ENCODE results near the gene CARS1. TPM values are rescaled to one million over a fixed set of nuclear protein-coding genes. Genes with fewer than 3 reads are reported as not detected.

The CARS1 gene
- total RNA-seq, 4 donors from 2014 or later = 38.1 to 66.5 (median 40.9) TPM

DNA sequence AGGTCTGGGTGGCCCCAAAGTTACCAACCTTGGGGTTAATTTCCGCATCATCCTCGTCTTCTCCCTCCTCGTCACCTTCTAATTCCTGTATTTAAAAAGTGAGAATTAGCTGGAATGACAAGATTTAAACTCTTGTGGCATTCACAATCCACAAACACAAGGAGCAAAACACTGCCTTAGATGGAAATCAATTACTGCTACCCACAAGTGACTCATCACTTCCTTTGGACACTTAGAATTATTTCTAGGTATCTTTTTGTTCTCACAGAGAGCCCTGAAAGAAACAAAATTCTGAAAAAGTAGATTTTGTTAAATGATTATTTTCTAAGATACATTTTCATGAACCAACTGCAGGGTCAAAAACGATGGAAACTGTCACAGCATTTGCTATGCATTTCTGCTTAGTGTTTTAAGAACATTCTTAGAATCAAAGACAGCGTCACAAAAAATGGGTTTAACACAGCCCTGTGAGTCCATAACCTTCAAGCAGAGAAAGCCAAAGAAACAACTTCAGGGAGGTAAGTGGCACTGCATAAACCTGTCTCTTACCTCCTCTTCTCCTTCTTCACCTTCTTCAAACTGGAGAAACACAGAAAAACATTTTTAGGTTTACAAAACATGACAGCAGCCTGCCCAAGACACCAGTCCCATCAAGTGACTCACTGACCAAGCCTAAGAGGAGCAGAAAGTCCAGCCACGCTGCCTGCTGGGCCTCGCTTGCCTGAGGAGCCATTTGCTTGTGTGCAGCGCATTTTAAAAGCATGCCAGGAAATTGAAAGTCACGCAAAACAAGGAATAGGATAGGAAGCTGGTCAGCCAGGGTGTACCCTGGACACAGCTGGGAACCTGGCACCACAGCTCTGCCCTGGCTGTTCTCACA is 105.8 kb downstream of the CARS1 start:
- Histone ChIP-seq H3K9me3 (no peaks in the 10 kb centered on the region), H3K27me3 (no peaks in the 10 kb centered on the region), H3K4me1 (no peaks in the 10 kb centered on the region), H3K36me3 (peaks cover 93% of the 10 kb centered on the region), H3K4me3 (no peak overlapping the region), H3K27ac (no peak overlapping the region)
- DNase-seq (ENCODE audit: low spot score in 2 of 2) = no peak
- 80% methylated on average over 9 of the region's 9 CpGs for WGBS
- no peak for TF ChIP-seq POLR2A (IDR thresholded peaks at IDR 0.05)
- TF ChIP-seq EP300 (IDR thresholded peaks at IDR 0.05) = no peak
- TF ChIP-seq, protein P1, sequence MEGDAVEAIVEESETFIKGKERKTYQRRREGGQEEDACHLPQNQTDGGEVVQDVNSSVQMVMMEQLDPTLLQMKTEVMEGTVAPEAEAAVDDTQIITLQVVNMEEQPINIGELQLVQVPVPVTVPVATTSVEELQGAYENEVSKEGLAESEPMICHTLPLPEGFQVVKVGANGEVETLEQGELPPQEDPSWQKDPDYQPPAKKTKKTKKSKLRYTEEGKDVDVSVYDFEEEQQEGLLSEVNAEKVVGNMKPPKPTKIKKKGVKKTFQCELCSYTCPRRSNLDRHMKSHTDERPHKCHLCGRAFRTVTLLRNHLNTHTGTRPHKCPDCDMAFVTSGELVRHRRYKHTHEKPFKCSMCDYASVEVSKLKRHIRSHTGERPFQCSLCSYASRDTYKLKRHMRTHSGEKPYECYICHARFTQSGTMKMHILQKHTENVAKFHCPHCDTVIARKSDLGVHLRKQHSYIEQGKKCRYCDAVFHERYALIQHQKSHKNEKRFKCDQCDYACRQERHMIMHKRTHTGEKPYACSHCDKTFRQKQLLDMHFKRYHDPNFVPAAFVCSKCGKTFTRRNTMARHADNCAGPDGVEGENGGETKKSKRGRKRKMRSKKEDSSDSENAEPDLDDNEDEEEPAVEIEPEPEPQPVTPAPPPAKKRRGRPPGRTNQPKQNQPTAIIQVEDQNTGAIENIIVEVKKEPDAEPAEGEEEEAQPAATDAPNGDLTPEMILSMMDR (IDR thresholded peaks at IDR 0.05) = no peak
- no peak for TF ChIP-seq POLR2AphosphoS5 (IDR thresholded peaks at IDR 0.05)

Other genes with a start within 250 kb of the CARS1 start
- 10 to 100 TPM; 14.3 to 50.9 (median 37.3) TPM for gene CDKN1C, start 171.6 kb downstream of the CARS1 start, total RNA-seq
- gene PHLDA2, start 128.0 kb downstream of the CARS1 start, total RNA-seq = 10 to 100 TPM in 3 of 4 donors, 1 to 10 TPM in 1; 7.0 to 26.4 (median 18.2) TPM
- gene NAP1L4, start 65.1 kb downstream of the CARS1 start, total RNA-seq = 100 to 1,000 TPM in 2 of 4 donors, 10 to 100 TPM in 2; 70.7 to 150 (median 97.5) TPM
- gene OSBPL5, start 107.9 kb upstream of the CARS1 start, total RNA-seq = 10 to 100 TPM; 43.4 to 75.2 (median 56.8) TPM
- not detected for gene MRGPRG, start 161.4 kb upstream of the CARS1 start, total RNA-seq
- under 1 TPM in 1 of 4 donors, not detected in 3; 0.47 TPM for gene MRGPRE, start 175.0 kb upstream of the CARS1 start, total RNA-seq

Data from suprapubic skin (tissue), 4 donors.